ENCODE data around the gene ZFPM1.

ZFPM1 gene

GRCh38 chr16:88432753-88433152, 20.3 kb upstream of the ZFPM1 start:
- Histone ChIP-seq H3K4me2 (ENCODE audit: low read length) (no peak overlapping the region), H4K20me1 (ENCODE audit: insufficient read depth, low read length) (no peaks in the 10 kb centered on the region), H3K4me3 (ENCODE audit: low read length) (no peak overlapping the region), H3K27ac (ENCODE audit: low read length) (no peak overlapping the region), H3K9ac (ENCODE audit: low read length) (no peak overlapping the region), H3K9me3 (ENCODE audit: insufficient read depth, low read length) (no peaks in the 10 kb centered on the region), H3K4me1 (ENCODE audit: low read length) (peaks cover 6% of the 10 kb centered on the region; the same call in 1 of the 2 replicates), H3K27me3 (ENCODE audit: low read depth, low read length) (peaks cover 11% of the 10 kb centered on the region), H3K36me3 (replicated peaks; ENCODE audit: low read depth, low read length) (no peaks in the 10 kb centered on the region), H2AFZ (ENCODE audit: low read depth, low read length) (no peak overlapping the region), H3K79me2 (ENCODE audit: low read length) (no peaks in the 10 kb centered on the region)
- TF ChIP-seq CTCF (IDR thresholded peaks at IDR 0.05; ENCODE audit: low read depth, low read length) (no peak), EZH2phosphoT487 (IDR thresholded peaks at IDR 0.05; ENCODE audit: low read depth) (no peak)

GRCh38 chr16:88433632-88434352, 19.3 kb upstream of the ZFPM1 start:
- TF ChIP-seq EZH2phosphoT487 (IDR thresholded peaks at IDR 0.05; ENCODE audit: low read depth) (no peak), CTCF (IDR thresholded peaks at IDR 0.05; ENCODE audit: low read depth, low read length) (no peak)

GRCh38 chr16:88434353-88434690, 18.8 kb upstream of the ZFPM1 start:
- Histone ChIP-seq H2AFZ (ENCODE audit: low read depth, low read length) (no peak overlapping the region), H3K27ac (ENCODE audit: low read length) (no peak overlapping the region), H4K20me1 (ENCODE audit: insufficient read depth, low read length) (no peaks in the 10 kb centered on the region), H3K79me2 (ENCODE audit: low read length) (no peaks in the 10 kb centered on the region), H3K27me3 (ENCODE audit: low read depth, low read length) (peaks cover 11% of the 10 kb centered on the region), H3K4me3 (ENCODE audit: low read length) (no peak overlapping the region), H3K9ac (ENCODE audit: low read length) (no peak overlapping the region), H3K9me3 (ENCODE audit: insufficient read depth, low read length) (no peaks in the 10 kb centered on the region), H3K4me2 (ENCODE audit: low read length) (no peak overlapping the region), H3K4me1 (ENCODE audit: low read length) (peaks cover 6% of the 10 kb centered on the region; the same call in 1 of the 2 replicates), H3K36me3 (replicated peaks; ENCODE audit: low read depth, low read length) (no peaks in the 10 kb centered on the region)
- TF ChIP-seq CTCF (IDR thresholded peaks at IDR 0.05; ENCODE audit: low read depth, low read length) (no peak), EZH2phosphoT487 (IDR thresholded peaks at IDR 0.05; ENCODE audit: low read depth) (no peak)

More at GRCh38 chr16:88433632-88434352, 19.3 kb upstream of the ZFPM1 start:
- Histone ChIP-seq H3K4me3 (ENCODE audit: low read length) (no peak overlapping the region), H3K36me3 (replicated peaks; ENCODE audit: low read depth, low read length) (no peaks in the 10 kb centered on the region), H3K79me2 (ENCODE audit: low read length) (no peaks in the 10 kb centered on the region), H3K27ac (ENCODE audit: low read length) (no peak overlapping the region), H3K9me3 (ENCODE audit: insufficient read depth, low read length) (no peaks in the 10 kb centered on the region), H3K27me3 (ENCODE audit: low read depth, low read length) (peaks cover 11% of the 10 kb centered on the region), H3K4me2 (ENCODE audit: low read length) (no peak overlapping the region), H3K4me1 (ENCODE audit: low read length) (peaks cover 6% of the 10 kb centered on the region; the same call in 1 of the 2 replicates), H2AFZ (ENCODE audit: low read depth, low read length) (no peak overlapping the region), H3K9ac (ENCODE audit: low read length) (no peak overlapping the region), H4K20me1 (ENCODE audit: insufficient read depth, low read length) (no peaks in the 10 kb centered on the region)

GRCh38 chr16:88434746-88435145, 18.3 kb upstream of the ZFPM1 start:
- H3K9me3 ChIP-seq (ENCODE audit: insufficient read depth, low read length): no peaks in the 10 kb centered on the region
- H3K4me2 ChIP-seq (ENCODE audit: low read length): no peak overlapping the region
- peaks cover 6% of the 10 kb centered on the region; the same call in 1 of the 2 replicates for H3K4me1 ChIP-seq (ENCODE audit: low read length)
- H2AFZ ChIP-seq (ENCODE audit: low read depth, low read length): no peak overlapping the region
- no peaks in the 10 kb centered on the region for H4K20me1 ChIP-seq (ENCODE audit: insufficient read depth, low read length)
- H3K79me2 ChIP-seq (ENCODE audit: low read length): no peaks in the 10 kb centered on the region
- no peaks in the 10 kb centered on the region for H3K36me3 ChIP-seq (replicated peaks; ENCODE audit: low read depth, low read length)
- no peak overlapping the region for H3K27ac ChIP-seq (ENCODE audit: low read length)
- no peak for TF ChIP-seq EZH2phosphoT487 (IDR thresholded peaks at IDR 0.05; ENCODE audit: low read depth)
- TF ChIP-seq CTCF (IDR thresholded peaks at IDR 0.05; ENCODE audit: low read depth, low read length): no peak
- H3K27me3 ChIP-seq (ENCODE audit: low read depth, low read length): peaks cover 11% of the 10 kb centered on the region
- H3K9ac ChIP-seq (ENCODE audit: low read length): no peak overlapping the region
- H3K4me3 ChIP-seq (ENCODE audit: low read length): no peak overlapping the region

All from OCI-LY3 (cell line).